Measurements from ENCODE around the gene KRTAP16-1. TPM values are rescaled to one million over a fixed set of nuclear protein-coding genes. Genes with fewer than 3 reads are reported as not detected.

KRTAP16-1 gene
- total and polyA plus RNA-seq, 10 of the 15 experiments (the other 5 are each of a cell fraction or from before 2014, with no cell fraction given): 0.23 TPM; not detected in 9

- in situ Hi-C loops (cut with MboI): no loop called here
- H3K36me3 ChIP-seq (ENCODE audit: control insufficient read depth in 2 of 2, insufficient read depth in 2 of 2, low read length in 1 of 2): no peaks in the 10 kb centered on the region; a peak in 1 of 4 replicates
- 0 out of 2 replicates have a peak overlapping the region, but pooled peaks have one; percentile 5 for H3K4me3 ChIP-seq
- no TSS peak for BruUV-seq (replicated peaks)
- ChIA-PET CTCF (interaction anchor here (1.3 to 2.6 kb wide), 3 partner anchors 19 to 322 kb away, joined by 4 to 6 read pairs (median 4); no protein-coding TSS in a partner anchor), RAD21 (ENCODE audit: unreplicated experiment) (interaction anchor here (2.4 kb wide), 1 partner anchor 20 kb away, joined by 8 read pairs; no protein-coding TSS in a partner anchor), SMC1A (ENCODE audit: uncharacterized antibody, unreplicated experiment) (interaction anchor here (1.7 kb wide), 1 partner anchor 738 kb away, joined by 3 read pairs; no protein-coding TSS in a partner anchor), POLR2A (interaction anchor here (0.6 kb wide), 1 partner anchor 91 kb away, joined by 4 read pairs; no protein-coding TSS in a partner anchor)
- intact Hi-C loops (cut with micrococcal nuclease; ENCODE audit: unreplicated experiment): no loop called here
- no peak overlapping the region for H2AFZ ChIP-seq (ENCODE audit: control insufficient read depth, low read depth, low read length)
- H4K20me1 ChIP-seq (ENCODE audit: control insufficient read depth, insufficient read depth): no peaks in the 10 kb centered on the region; the same call in 1 of the 2 replicates
- no peak overlapping the region for H3K9ac ChIP-seq (ENCODE audit: control insufficient read depth, insufficient read depth, low read length)
- FAIRE-seq: peak; percentile 23
- no peaks in the 10 kb centered on the region for H3K27me3 ChIP-seq (replicated peaks in 1 of 2; ENCODE audit: control insufficient read depth in 2 of 2, insufficient read depth in 2 of 2, low read length in 1 of 2)
- H3K9me3 ChIP-seq (replicated peaks; ENCODE audit: control insufficient read depth, insufficient read depth, low read length): peaks cover 4% of the 10 kb centered on the region; the same call in 2 of the 3 replicates
- TF ChIP-seq MTA2 (IDR thresholded peaks at IDR 0.05; ENCODE audit: low read depth) (0 out of 2 replicates have a peak, but pooled peaks have one; percentile 4), ZNF24 (IDR thresholded peaks at IDR 0.05) (peak; percentile 44; the same call in 1 of the 2 replicates), ZZZ3 (IDR thresholded peaks at IDR 0.05; ENCODE audit: control insufficient read depth, insufficient read length, low read depth) (no peak), MTA3 (IDR thresholded peaks at IDR 0.05; ENCODE audit: borderline replicate concordance, low read length) (no peak)
- H3K4me2 ChIP-seq (ENCODE audit: control insufficient read depth, insufficient read depth): peak overlapping the region; percentile 19; the same call in 1 of the 2 replicates
- peaks cover 28% of the 10 kb centered on the region for H3K4me1 ChIP-seq (ENCODE audit: control insufficient read depth, insufficient read depth, low read length)
- H3K79me2 ChIP-seq (ENCODE audit: control insufficient read depth, insufficient read depth, low read length): no peaks in the 10 kb centered on the region
- WGBS (ENCODE audit: insufficient coverage, insufficient replicate concordance, low lambda C conversion rate, missing lambda C conversion rate): 5% methylated on average over 7 of the region's 7 CpGs
- peak; percentile 63 for ATAC-seq
- DNase-seq (ENCODE audit: low read depth, low spot score): peak; percentile 41
- H3K27ac ChIP-seq (ENCODE audit: control insufficient read depth, insufficient read depth): peak overlapping the region; percentile 37; the same call in 1 of the 2 replicates
These were observed 32.1 kb upstream of the KRTAP16-1 start for GRCh38 chr17:41340934-41341861.
